Keratinocyte (primary cell): ENCODE data around the gene UCN3. TPM values are rescaled to one million over a fixed set of nuclear protein-coding genes. Genes with fewer than 3 reads are reported as not detected.
"Not testable (repeated sequence)": the region's sequence is repeated elsewhere in the genome, so short reads cannot be mapped to it uniquely, and the experiment has no call there.

Source experiments
- DNase-seq: peaks from one replicate; pipeline ENCODE4 v3.0.0-alpha.2; 2011; ENCODE audit warnings: low read depth, missing footprints, low spot score
- FAIRE-seq: peaks from 2 replicates; lab custom pipeline; 2011; peaks lifted over from hg19 to GRCh38; lab: Jason Lieb, UNC
- H2AFZ ChIP-seq: 2 replicates; pipeline ENCODE4 v1.6.0; 2012; ENCODE audit warnings: low read length, control low read depth, inconsistent platforms; ENCODE audit not compliant: control insufficient read depth
- H3K27ac ChIP-seq: 2 replicates; pipeline ENCODE4 v1.5.1; 2011; ENCODE audit warnings: low read length; ENCODE audit not compliant: control insufficient read depth, insufficient read depth
- H3K27me3 ChIP-seq: 3 replicates; pipeline ENCODE4 v1.6.0; 2011; ENCODE audit warnings: low read length; ENCODE audit not compliant: control insufficient read depth, insufficient read depth; ENCODE audit errors: extremely low read depth
- H3K36me3 ChIP-seq, 2 experiments: 2 replicates in 1 of 2; 3 replicates in 1 of 2; pipeline ENCODE4 v1.5.1; 2011; ENCODE audit warnings: low read length in 2 of 2, mild to moderate bottlenecking in 1 of 2; ENCODE audit not compliant: control insufficient read depth in 2 of 2, insufficient read depth in 2 of 2; ENCODE audit errors: extremely low read depth in 1 of 2
- H3K4me1 ChIP-seq: 3 replicates; pipeline ENCODE4 v1.5.1; 2011; ENCODE audit warnings: low read length; ENCODE audit not compliant: control insufficient read depth, insufficient read depth; ENCODE audit errors: extremely low read depth
- H3K4me2 ChIP-seq: 3 replicates; pipeline ENCODE4 v1.6.0; 2011; ENCODE audit warnings: low read depth, low read length; ENCODE audit not compliant: control insufficient read depth, insufficient read depth; ENCODE audit errors: extremely low read depth
- H3K4me3 ChIP-seq, 3 experiments: fragments of 200-600 bp in 1 of 3; sonication (generic) in 1 of 3; 2 replicates in 2 of 3; 3 replicates in 1 of 3; pipeline ENCODE4 v1.5.1; 2011 to 2016; ENCODE audit warnings: low read length in 3 of 3, mild to moderate bottlenecking in 3 of 3, control low read depth in 2 of 3, inconsistent platforms in 1 of 3, low read depth in 1 of 3, mixed read lengths in 1 of 3, mixed run types in 1 of 3, moderate library complexity in 1 of 3; ENCODE audit not compliant: control insufficient read depth in 2 of 3, insufficient read depth in 2 of 3; ENCODE audit errors: extremely low read depth in 1 of 3
- H3K79me2 ChIP-seq: 2 replicates; pipeline ENCODE4 v1.6.0; 2012; ENCODE audit warnings: low read length; ENCODE audit not compliant: control insufficient read depth, insufficient read depth
- H3K9ac ChIP-seq: 3 replicates; pipeline ENCODE4 v1.6.0; 2011; ENCODE audit warnings: low read length; ENCODE audit not compliant: control insufficient read depth, insufficient read depth; ENCODE audit errors: extremely low read depth
- H3K9me1 ChIP-seq: 3 replicates; pipeline ENCODE4 v1.6.0; 2011; ENCODE audit warnings: low read length; ENCODE audit not compliant: control insufficient read depth, insufficient read depth; ENCODE audit errors: extremely low read depth
- H3K9me3 ChIP-seq: 2 replicates; pipeline ENCODE4 v1.5.1; 2012; ENCODE audit warnings: low read depth, low read length; ENCODE audit not compliant: control insufficient read depth
- H4K20me1 ChIP-seq: 3 replicates; pipeline ENCODE4 v1.6.0; 2011; ENCODE audit warnings: low read length; ENCODE audit not compliant: control insufficient read depth, insufficient read depth; ENCODE audit errors: extremely low read depth
- EZH2 ChIP-seq: IDR thresholded peaks from one replicate; pipeline ENCODE4 v1.6.1; 2012; ENCODE audit warnings: inconsistent platforms, mild to moderate bottlenecking, low read length, moderate library complexity
- dilution Hi-C: fragments of 300-500 bp; cut with MboI; formaldehyde crosslinking; loops from one replicate; pipeline ENCODE4 v1.7.0; 2020; ENCODE audit warnings: low sequenced_read_pairs; ENCODE audit not compliant: extremely low pct_ligation_motif_present
- polyA plus RNA-seq, 5 experiments: library from polyadenylated mRNA; depleted of rRNA in 3 of 5; stranded (reverse) in 3 of 5; stranded (forward) in 1 of 5; unstranded in 1 of 5; fragments of >200 nt; gene quantifications; 1 replicate in 1 of 5; 2 replicates in 3 of 5; 3 replicates in 1 of 5; pipeline versions ENCODE4 v1.2.1 to v1.2.3, GENCODE V29; 2011 to 2012; ENCODE audit warnings: missing spikeins in 2 of 5, low read depth in 1 of 5, low replicate concordance in 1 of 5
- TF ChIP-seq, protein P1 (sequence below), 3 experiments: IDR thresholded peaks in 1 of 3; conservative IDR thresholded peaks in 1 of 3; optimal IDR thresholded peaks in 1 of 3; 2 replicates in 2 of 3; 3 replicates in 1 of 3; pipeline versions ENCODE3 to v1.5.1; 2011; ENCODE audit warnings: low read length in 3 of 3, mild to moderate bottlenecking in 3 of 3, moderate library complexity in 2 of 3, control low read depth in 1 of 3, inconsistent platforms in 1 of 3; ENCODE audit not compliant: insufficient read depth in 2 of 3; ENCODE audit errors: extremely low read depth in 1 of 3

The UCN3 gene
- polyA plus RNA-seq, 1 donor (not counting 4 experiments of a cell fraction or from before 2014, with no cell fraction given): not detected

- Histone ChIP-seq H3K9ac (no peak overlapping the region), H3K36me3 (no peaks in the 10 kb centered on the region), H3K27ac (no peak overlapping the region), H3K27me3 (no peaks in the 10 kb centered on the region), H3K9me3 (no peaks in the 10 kb centered on the region), H3K79me2 (no peaks in the 10 kb centered on the region), H3K4me2 (no peak overlapping the region), H4K20me1 (no peaks in the 10 kb centered on the region), H3K4me3 (no peak overlapping the region), H2AFZ (no peak overlapping the region), H3K9me1 (no peaks in the 10 kb centered on the region), H3K4me1 (no peaks in the 10 kb centered on the region)
- no peak for DNase-seq
- FAIRE-seq: no peak
- no peak for TF ChIP-seq EZH2
- TF ChIP-seq, protein P1, sequence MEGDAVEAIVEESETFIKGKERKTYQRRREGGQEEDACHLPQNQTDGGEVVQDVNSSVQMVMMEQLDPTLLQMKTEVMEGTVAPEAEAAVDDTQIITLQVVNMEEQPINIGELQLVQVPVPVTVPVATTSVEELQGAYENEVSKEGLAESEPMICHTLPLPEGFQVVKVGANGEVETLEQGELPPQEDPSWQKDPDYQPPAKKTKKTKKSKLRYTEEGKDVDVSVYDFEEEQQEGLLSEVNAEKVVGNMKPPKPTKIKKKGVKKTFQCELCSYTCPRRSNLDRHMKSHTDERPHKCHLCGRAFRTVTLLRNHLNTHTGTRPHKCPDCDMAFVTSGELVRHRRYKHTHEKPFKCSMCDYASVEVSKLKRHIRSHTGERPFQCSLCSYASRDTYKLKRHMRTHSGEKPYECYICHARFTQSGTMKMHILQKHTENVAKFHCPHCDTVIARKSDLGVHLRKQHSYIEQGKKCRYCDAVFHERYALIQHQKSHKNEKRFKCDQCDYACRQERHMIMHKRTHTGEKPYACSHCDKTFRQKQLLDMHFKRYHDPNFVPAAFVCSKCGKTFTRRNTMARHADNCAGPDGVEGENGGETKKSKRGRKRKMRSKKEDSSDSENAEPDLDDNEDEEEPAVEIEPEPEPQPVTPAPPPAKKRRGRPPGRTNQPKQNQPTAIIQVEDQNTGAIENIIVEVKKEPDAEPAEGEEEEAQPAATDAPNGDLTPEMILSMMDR (optimal IDR thresholded peaks at IDR 0.05 in 1 of 3, IDR thresholded peaks at IDR 0.05 in 1 of 3, conservative IDR thresholded peaks at IDR 0.05 in 1 of 3; ENCODE audit: extremely low read depth in 1 of 3, insufficient read depth in 2 of 3, low read length in 3 of 3): no peak
- dilution Hi-C loops: no loop called here
Measured at GRCh38 chr10:5373891-5374611, 9.3 kb downstream of the UCN3 start.

DNA sequence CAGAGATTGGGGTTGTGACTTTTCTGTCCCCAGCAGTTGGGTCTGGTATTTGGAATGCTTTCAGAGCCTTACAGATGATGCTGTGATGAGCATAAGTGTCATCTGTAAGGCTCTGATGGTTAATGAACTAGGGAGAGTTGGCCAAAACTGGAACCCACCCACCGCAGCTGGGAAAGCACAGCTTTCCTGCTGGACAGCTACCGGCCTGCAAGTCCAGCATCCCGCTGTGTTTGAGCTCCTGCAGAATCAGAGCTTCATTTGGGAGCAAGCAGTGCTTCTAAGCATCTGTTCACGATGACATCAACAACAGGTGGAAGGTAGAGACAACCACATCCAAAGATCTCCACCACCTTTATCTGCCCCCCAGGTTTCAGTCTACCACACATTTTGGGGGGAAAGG lies 11.7 kb downstream of the UCN3 start:
- Histone ChIP-seq H3K9me3 (no peaks in the 10 kb centered on the region), H2AFZ (no peak overlapping the region), H3K9me1 (no peaks in the 10 kb centered on the region), H3K9ac (no peak overlapping the region), H3K27me3 (no peaks in the 10 kb centered on the region), H3K4me3 (no peak overlapping the region), H3K4me2 (no peak overlapping the region), H3K79me2 (no peaks in the 10 kb centered on the region), H4K20me1 (no peaks in the 10 kb centered on the region), H3K4me1 (no peaks in the 10 kb centered on the region), H3K27ac (no peak overlapping the region), H3K36me3 (no peaks in the 10 kb centered on the region)
- dilution Hi-C loops: no loop called here
- TF ChIP-seq, protein P1 (optimal IDR thresholded peaks at IDR 0.05 in 1 of 3, IDR thresholded peaks at IDR 0.05 in 1 of 3, conservative IDR thresholded peaks at IDR 0.05 in 1 of 3; ENCODE audit: extremely low read depth in 1 of 3, insufficient read depth in 2 of 3, low read length in 3 of 3): no peak
- TF ChIP-seq EZH2: no peak
- DNase-seq: no peak
- no peak for FAIRE-seq

- H3K27ac ChIP-seq, dilution Hi-C loops, H3K9me3 ChIP-seq, H3K4me3 ChIP-seq, FAIRE-seq, H4K20me1 ChIP-seq, H3K79me2 ChIP-seq, H3K4me2 ChIP-seq, H3K27me3 ChIP-seq, H3K36me3 ChIP-seq, H3K4me1 ChIP-seq, H3K9me1 ChIP-seq, H3K9ac ChIP-seq, DNase-seq, H2AFZ ChIP-seq: not testable (repeated sequence)
Measured at GRCh38 chr10:5379202-5379601, 14.4 kb downstream of the UCN3 start.

- H3K9me1 ChIP-seq, H3K27ac ChIP-seq, H3K4me3 ChIP-seq, H3K27me3 ChIP-seq, H3K9ac ChIP-seq, H2AFZ ChIP-seq, DNase-seq, H4K20me1 ChIP-seq, dilution Hi-C loops, H3K79me2 ChIP-seq, H3K4me1 ChIP-seq, FAIRE-seq, H3K9me3 ChIP-seq, H3K36me3 ChIP-seq, H3K4me2 ChIP-seq: not testable (repeated sequence)
Measured at GRCh38 chr10:5380395-5380794, 15.6 kb downstream of the UCN3 start.
